H4 (cell line): ENCODE results near the gene RINT1. TPM values are rescaled to one million over a fixed set of nuclear protein-coding genes. Genes with fewer than 3 reads are reported as not detected.
"Not testable (repeated sequence)": the region's sequence is repeated elsewhere in the genome, so short reads cannot be mapped to it uniquely, and the experiment has no call there.

Source experiments
- DNase-seq: peaks from one replicate; pipeline ENCODE4 v3.0.0-alpha.2; 2015; ENCODE audit warnings: low spot score
- total RNA-seq: library from RNA; depleted of rRNA; stranded (reverse); fragments of >200 nt; shearing (Covaris generic); gene quantifications from 2 replicates; pipeline ENCODE4 v1.2.3, GENCODE V29; 2014; rRNA removed

RINT1 gene
- total RNA-seq, result 4.1 and 7.7 TPM in 2 replicates

DNA sequence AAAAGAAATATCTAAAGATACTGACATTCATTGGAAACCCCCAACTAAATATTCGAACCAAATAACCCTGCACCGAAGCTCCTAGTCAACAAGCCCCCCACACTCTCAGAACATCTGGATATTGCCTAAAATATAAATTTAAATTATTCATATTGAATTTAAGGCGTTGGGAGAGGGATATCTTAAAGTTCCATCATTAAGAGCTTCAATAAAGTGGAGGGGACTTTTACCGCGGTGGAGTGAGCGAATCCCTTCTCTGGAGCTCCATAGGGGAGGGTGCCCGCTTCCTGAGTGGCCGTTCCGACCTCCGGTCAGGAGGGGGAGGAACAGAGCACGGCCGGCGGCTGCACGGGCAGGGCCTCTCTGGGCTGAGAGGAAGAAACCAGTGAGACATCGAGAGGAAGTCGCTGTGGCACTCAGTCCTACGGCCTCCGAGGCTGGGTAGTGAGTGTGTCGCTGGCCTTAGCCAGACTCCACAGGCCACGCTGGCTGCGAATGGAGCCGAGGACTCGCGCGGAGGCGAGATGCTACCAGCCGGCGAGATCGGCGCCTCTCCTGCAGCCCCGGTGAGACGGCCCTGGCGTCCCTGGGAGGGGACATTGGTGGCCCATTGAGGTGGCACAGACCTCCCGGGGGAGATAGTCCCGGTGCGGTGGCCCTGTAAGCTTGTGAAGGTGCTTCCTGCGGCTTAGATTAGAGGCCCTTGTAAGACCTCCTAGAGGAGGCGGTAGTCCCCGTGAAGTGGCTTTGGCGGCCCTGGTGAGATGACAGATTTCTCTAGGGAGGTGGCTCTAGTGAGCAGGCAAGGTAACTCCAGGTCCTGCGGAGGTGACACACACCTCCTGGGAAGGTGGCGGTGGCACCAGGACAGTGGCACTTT is at the start of gene RINT1:
TSS of gene RINT1 (plus strand) at position 410 of the 880 bp plus-strand sequence. CDS start at position 525, 115 bp downstream.
- DNase-seq, result peak; percentile 90

DNA sequence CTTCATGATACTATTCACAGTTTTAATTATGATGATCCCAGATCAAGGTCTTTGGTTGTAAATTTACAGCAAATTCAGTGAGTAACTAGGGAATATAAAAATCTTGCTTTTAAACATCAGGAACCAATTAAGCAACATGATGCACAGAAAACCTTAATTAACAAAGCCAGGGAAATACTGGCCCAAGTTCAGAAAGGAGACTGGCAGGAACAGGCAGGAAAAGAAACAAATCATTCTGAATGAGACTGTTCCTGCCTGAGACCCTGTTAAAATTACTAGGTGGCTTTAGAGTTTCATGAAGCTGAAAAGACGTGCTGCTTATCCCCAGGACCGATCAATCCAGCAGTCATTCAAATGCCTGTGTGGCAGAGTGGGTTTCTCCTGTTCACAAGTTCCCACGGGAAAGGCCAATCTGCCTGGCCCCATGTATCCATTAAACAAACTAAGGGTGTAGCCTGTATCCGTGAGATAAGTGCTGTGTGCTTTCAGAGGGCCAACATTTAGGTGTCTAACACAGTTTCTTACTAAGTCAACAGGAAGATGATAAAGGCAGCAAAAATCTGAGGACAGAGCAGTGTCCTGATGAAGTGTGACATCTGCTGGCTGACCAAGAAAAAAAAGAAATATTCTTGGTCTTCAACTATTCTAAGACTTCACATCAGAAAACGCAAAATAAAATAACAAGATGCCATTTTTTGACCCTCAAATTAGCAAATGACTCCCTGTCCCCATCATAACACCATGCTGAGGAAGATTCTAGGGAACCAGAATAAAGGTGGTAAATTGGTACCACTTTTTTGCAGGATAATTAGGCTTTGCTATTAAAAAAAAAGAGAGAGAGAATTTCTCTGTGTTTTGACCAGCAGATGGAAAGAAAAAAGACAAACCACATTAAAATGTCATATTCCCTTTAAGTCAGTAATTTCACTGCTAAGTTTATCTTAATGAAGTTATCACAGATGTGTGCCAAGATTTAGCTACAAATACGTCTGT is 44.1 kb upstream of the RINT1 start:
- peak; percentile 47 for DNase-seq

DNA sequence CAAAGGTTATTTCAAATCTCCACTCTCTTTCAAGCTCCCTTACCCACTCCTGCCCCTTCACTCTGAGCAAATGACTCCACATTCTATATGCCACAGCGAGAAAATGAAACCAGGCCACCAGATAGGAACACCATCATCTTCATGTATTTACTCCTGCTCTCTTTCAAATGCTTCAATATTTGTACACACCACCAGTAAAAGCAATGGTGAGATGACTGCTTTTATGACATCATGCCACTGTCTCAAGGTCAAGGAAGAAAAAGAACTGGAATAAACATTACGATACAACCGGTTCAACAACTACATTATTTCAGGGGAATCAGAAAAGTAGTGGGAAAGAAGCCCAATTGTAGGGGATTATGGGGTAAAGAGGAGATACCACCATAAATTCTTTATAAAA is 42.6 kb upstream of the RINT1 start:
- no peak for DNase-seq

DNA sequence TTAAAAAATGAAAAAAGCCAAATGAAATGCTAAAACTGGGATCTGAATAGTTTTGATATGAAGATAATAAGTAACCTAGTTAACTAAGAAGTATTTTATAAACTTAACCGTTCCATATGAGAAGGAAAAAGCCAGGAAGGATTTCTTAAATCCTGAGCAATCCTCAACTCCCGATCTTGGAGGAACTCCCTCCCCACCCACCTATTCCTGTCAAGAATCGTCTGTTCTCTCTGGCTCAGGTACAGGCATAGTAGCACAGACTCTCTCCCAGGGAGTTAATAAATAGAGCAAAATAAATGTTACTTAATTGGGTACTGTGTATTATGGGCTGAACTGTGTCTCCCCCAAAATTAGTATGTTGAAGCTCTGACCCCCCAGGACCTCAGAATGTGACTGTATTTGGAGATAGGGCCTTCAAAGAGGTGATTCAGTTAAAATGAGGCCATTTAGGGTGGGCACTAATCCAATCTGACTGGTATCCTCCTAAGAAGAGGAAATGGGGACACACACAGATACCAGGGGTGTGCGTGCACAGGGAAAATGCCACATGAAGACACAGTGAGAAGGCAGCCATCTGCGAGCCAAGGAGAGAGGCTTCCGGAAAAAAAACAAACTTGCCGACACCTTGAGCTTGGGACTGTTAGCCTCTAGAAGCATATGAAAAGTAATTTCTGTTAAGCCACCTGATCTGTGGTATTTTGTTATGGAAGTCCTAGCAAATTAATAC is 38.6 kb upstream of the RINT1 start:
- DNase-seq, result no peak

DNA sequence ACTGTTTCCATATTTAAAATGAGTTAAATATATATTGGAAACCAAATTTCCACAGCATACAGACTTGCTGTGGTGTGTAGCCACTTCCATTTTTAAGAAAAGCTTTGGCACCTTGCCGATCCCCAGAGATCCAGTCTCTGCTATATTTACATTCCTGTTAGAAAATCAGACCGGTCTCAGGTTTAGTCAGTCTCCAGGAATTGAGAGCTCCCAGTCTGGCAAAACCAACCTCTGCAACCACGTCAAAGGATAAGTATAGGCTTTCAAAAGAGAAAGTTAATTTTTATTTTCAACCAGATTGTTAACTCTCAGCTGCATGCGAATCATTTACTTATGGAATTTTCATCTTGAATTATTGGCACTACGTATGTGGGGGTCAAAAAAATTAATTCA is 38.1 kb upstream of the RINT1 start:
- DNase-seq, result no peak

DNA sequence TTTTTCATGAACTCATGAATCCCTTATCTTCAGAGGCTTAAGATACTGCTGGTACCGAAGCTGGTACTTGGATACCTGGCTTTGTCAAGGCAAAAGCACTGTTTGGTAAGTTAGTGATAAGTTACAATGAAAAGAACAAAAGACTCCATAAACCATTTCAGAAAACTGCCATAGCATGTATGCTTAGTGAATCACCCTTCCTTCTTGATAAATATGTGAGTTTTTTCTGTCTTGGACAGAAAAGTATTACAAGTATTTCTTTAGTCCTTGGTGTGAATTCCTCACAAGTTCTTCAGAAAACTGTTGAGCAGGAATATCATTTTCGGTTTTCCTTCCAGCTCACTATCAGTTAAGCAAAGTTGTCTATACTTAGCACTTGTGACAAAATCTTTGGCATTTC is 35.5 kb upstream of the RINT1 start:
- DNase-seq, result no peak

DNA sequence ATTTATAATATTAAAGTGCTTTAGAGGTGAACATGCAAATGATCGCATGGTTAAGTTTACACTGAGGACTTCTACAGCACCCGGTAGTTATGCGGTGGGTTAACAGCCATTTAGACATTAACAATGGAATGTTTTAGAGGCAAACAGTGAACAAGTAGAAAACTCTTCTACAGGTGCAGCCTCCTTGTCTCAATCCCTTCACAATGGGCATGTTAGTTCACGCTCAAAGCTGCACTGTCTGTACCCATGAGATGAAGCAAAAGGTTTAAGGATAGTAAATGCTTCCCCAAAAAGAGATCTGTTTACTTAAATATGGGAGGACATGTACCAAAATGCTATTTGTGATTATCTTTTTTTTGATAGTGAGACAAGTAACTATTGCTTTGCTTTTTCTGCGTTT is 35.0 kb upstream of the RINT1 start:
- no peak for DNase-seq

DNA sequence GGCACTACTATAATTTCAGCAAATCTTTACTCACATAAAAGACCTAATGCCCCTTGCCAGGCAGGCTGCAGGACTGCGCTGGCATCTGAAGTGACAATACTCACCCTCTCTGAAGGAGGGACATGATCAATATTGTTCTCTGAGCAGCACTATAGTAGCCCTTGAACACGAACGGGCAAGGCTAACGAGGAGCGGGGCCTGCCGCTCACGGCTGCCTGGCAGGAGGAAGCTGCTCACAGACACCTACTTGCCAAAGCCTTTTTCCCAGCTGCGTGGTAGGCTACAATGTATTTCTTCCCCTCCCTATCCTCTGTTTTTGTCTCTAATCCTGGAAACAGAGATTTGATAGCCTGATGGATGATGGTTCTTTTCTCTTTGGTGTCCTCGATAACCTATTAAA is 29.8 kb upstream of the RINT1 start:
- no peak for DNase-seq

DNA sequence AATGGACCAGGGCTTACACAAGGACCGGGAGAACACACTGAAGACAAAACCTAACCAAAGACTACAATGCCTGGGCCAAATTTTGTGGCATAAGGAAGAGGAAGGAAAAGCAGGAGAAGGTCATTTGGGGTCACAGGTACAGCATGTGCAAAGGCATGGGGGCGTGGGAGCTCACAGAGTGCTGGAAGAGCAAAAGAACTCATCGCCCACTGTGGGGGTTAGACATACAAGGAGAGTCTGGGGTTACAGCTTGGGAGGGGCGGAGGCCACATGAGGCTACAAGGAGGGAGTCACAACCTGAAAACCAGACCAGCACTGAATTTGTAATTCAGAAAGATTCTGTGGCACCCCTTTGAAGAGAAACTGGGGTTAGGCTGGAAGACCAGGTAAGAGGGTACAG is 19.6 kb upstream of the RINT1 start:
- DNase-seq, result no peak

DNA sequence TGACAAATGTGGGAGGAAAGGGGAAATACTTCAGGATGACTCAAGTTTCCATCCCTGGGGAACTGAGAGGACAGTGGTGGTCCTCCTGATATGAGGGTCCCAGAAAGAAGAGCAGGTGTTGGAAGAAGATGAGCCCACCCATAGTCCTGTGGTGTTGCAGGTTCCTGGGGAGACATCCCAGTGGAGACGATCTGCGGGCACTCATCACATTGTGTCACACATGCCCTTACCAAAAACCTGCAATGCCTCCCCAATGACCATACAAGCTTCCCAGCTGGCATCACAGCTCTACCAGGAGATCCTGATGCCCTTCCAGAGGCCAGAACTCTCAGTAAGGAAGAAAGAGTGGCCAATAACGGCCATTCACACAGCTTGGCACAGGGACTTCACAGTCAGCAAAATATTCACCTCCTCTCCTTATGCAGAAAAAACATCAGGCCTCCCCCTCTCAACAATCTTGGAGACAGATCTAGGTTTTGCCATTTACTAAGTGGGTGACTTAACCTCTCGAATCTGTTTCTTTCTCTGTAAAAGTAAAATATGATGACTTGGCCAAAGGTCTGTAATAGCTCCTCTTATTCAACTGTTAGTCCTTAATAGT is 19.0 kb upstream of the RINT1 start:
- DNase-seq, result no peak

DNA sequence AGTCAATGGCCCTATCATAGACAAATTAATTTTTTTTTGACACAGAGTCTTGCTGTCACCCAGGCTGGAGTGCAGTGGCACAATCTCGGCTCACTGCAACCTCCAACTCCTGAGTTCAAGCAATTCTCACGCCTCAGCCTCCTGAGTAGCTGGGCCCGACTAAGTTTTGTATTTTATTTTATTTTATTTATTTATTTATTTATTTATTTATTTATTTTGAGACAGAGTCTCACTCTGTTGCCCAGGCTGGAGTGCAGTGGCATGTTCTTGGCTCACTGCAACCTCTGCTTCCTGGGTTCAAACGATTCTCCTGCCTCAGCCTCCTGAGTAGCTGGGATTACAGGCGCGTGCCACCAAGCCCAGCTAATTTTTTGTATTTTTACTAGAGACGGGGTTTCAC is 16.4 kb upstream of the RINT1 start:
- not testable (repeated sequence) for DNase-seq

DNA sequence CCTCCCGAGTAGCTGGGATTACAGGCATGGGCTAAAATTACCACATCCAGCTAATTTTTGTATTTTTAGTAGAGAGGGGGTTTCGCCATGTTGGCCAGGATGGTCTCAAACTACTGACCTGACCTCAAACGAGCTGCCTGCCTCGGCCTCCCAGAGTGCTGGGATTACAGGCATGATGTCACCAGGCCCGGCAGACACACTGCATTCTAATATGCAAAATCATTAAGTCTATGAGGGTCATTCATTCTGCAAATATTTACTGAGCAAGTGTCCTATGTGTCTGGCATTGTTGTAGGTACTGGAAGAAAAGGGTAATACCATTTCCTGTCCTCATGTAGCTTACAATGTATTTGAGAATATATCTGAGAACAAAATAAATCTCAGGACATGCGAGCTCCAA is 12.6 kb upstream of the RINT1 start:
- DNase-seq, result no peak

DNA sequence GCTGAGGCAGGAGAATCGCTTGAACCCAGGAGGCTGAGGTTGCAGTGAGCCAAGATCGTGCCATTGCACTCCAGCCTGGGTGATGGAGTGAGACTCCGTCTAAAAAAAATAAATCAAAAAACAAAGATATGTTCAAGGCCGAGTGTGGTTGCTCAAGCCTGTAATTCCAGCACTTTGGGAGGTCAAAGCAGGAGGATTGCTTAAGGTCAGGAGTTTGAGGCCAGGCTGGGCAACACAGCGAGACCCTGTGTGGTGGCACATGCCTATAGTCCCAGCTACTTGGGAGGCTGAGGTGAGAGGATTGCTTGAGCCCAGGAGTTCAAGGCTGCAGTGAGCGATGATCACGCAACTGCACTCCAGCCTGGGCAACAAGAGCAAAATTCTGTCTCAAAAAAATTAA is 11.4 kb upstream of the RINT1 start:
- not testable (repeated sequence) for DNase-seq

DNA sequence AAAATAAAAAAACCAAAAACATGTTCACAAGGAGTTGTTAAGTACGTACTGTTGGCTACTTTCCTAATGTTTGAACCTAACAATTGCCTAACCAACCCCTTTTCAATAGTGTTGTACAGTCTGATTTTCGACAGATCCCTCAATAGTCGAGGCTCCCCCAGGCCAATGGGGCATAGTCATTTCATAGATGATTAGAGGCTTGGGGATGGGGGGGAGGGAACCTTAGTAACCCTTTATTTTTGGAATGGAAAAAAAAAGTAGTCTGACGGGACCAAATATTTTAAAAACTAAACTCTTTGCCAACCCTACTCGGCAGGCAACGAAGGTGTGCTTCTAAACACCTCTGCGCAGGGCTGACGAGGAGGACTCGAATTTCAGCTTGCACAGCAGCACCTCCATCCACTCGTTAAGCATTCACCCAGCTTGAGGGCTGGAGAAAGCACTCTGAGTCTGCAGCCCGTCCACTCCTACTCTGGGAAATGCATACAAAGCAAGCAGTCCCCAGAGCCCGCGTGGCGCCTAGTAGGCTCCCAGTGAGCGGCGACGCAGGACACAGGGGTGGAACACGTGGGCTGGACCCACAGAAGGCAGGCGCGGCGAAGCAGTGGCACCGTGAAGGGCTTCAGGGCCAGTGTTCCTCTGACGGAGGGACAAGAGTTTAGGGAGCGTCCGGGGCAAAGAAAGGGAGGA is 10.8 kb upstream of the RINT1 start:
- DNase-seq, result peak; percentile 47

DNA sequence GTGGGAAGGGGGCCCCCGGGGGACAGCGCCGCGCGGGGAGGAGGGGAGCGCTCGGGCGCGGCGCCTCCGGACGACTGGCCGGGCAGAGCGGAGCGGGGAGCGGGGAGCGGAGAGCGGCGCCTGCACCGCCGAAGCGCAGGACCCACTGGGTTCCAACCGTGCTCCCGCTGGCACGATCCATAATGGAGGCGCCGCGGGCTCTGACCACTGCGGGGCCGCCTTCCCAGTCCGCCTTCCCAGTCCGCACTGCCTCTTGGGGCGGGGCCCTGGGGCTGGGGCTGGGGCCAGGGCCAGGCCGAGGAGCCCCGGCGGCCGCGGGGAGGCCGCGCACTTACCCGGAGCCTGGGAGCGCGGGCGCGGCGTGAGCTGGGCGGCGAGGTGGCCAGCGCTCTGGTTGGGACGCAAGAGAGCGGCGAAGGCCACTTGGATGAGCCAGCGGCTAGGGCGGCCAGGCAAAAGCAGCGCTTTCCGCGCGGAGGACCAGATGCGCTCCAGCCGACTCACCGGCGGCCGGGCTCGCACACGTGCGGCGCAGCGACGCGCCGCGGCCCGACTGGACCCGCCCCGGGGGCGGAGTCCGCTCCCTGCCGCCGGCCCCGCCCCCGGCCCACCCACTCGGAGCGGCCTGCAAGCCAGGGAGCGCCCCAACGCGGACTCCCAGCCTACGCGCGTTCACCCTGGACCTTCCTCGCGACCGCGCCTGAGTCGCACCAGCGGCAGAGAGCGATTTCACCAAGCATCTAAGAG is 10.1 kb upstream of the RINT1 start, which contains the start of gene PUS7:
TSS of gene PUS7 (minus strand) at position 555 of the 747 bp plus-strand sequence. CDS start 13,759 bp downstream, outside the sequence.
- peak; percentile 79 for DNase-seq

DNA sequence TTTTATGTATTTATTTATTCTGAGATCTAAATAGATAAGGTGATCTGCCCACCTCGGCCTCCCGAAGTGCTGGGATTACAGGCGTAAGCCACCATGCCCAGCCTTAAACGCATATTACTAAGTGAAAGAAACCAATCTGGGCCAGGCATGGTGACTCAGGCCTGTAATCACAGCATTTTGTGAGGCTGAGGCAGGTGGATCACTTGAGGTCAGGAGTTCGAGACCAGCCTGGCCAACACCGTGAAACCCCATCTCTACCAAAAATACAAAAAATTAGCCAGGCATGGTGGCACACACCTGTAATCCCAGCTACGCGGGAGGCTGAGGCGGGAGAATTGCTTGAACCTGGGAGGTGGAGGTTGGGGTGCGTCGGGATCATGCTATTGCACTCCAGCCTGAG is 7.6 kb upstream of the RINT1 start:
- not testable (repeated sequence) for DNase-seq

DNA sequence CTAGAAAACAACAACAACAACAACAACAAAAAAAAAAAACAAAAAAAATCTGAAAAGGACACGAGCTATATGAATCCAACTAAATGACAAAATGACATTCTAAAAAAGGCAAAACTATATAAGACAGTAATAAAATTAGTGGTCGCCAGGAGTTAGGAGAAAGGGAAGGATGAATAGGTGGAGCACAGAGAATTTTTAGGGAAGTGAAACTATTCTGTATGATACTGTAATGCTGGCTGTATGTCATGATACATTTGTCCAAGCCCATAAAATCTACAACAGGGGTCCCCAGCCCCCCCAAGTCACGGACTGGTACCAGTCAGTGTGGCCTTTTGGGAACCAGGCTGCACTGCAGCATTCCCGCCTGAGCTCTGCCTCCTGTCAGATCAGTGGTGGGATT is 7.2 kb upstream of the RINT1 start:
- DNase-seq, result no peak

DNA sequence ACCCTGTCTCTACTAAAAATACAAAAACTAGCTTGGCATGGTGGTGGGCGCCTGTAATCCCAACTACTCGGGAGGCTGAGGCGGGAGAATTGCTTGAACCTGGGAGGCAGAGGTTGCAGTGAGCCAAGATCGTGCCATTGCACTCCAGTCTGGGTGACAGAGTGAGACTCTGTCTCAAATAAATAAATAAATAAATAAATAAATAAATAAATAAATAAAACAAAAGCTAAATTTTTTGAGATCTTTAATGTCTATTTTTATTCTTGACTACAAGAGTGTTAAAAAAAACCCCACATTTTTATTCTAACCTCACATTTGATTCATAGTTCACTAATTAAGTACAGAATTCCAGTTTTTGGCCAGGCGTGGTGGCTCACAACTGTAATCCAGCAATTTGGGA is 4.3 kb upstream of the RINT1 start:
- DNase-seq, result not testable (repeated sequence)

DNA sequence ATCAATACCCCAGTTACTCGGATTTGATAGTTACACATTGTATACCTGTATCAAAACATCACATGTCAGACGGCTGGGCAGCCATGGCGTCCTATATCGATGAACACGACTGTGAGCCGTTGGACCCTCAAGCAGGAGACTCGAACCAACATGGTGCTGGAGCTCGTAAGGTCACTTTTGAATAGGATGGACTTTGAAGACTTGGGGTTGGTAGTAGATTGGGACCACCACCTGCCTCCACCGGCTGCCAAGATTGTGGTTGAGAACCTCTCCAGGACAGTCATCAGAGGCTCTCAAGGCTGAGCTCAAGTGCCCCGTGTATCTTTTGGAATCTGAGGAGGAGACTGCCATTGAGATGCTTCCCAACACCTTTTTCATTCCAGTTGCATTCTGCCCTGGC is 1.9 kb upstream of the RINT1 start:
- DNase-seq, result no peak

DNA sequence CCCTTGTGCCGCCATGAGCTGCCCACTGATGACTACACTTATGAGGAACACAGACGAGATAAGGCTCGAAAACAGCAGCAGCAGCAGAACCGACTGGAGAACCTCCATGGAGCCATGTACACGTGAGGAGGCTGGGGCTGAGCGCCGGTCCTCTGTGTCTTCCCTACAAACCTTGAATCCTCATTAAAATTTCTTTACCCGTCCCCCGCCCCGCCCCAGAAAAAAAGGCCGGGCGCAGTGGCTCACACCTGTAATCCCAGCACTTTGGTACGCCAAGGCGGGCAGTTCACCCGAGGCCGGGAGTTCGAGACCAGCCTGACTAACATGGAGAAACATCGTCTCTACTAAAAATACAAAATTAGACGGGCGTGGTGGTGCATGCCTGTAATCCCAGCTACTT is 1.5 kb upstream of the RINT1 start:
- DNase-seq, result no peak
